PFSK-1 (cell line): ENCODE data around the gene CERS4.

Experiments used
- POLR2AphosphoS5 ChIP-seq: IDR thresholded peaks from 2 replicates; pipeline ENCODE4 v1.6.1; 2012; ENCODE audit warnings: low read depth, mild to moderate bottlenecking, control low read depth, low read length, moderate library complexity
- SIN3A ChIP-seq: IDR thresholded peaks from 2 replicates; pipeline ENCODE4 v1.6.1; 2012; ENCODE audit warnings: mild to moderate bottlenecking, low read length, moderate library complexity, borderline replicate concordance; ENCODE audit not compliant: insufficient read depth
- TAF1 ChIP-seq: IDR thresholded peaks from 2 replicates; pipeline ENCODE4 v1.6.1; 2012; ENCODE audit warnings: low read length, control low read depth, borderline replicate concordance; ENCODE audit not compliant: insufficient read depth
- TF ChIP-seq, protein P1 (sequence below), 2 experiments: IDR thresholded peaks; 2 replicates each; pipeline versions ENCODE4 v1.6.1 to v1.8.0; 2011 to 2012; ENCODE audit warnings: low read depth in 2 of 2, low read length in 2 of 2, control low read depth in 1 of 2, inconsistent platforms in 1 of 2, mild to moderate bottlenecking in 1 of 2, moderate library complexity in 1 of 2; ENCODE audit not compliant: insufficient read depth in 1 of 2

DNA sequence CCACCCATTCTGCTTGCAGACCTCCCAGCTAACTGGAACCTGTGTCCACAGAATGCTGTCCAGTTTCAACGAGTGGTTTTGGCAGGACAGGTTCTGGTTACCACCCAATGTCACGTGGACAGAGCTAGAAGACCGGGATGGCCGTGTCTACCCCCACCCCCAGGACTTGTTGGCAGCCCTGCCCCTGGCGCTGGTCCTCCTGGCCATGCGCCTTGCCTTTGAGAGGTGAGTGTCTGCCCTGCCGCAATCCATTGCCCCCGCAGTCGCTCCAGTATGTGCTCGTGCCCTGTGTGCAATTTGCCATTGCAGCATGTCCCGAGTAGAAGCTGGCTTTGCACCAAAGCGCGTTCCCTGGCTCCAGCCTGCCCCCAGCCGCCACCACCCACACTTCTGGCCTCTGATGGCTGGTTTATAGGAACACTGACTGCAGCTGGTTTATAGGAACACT is 41.9 kb downstream of the CERS4 start:
- TF ChIP-seq POLR2AphosphoS5 (no peak), TAF1 (no peak), SIN3A (no peak)
- TF ChIP-seq, protein P1, sequence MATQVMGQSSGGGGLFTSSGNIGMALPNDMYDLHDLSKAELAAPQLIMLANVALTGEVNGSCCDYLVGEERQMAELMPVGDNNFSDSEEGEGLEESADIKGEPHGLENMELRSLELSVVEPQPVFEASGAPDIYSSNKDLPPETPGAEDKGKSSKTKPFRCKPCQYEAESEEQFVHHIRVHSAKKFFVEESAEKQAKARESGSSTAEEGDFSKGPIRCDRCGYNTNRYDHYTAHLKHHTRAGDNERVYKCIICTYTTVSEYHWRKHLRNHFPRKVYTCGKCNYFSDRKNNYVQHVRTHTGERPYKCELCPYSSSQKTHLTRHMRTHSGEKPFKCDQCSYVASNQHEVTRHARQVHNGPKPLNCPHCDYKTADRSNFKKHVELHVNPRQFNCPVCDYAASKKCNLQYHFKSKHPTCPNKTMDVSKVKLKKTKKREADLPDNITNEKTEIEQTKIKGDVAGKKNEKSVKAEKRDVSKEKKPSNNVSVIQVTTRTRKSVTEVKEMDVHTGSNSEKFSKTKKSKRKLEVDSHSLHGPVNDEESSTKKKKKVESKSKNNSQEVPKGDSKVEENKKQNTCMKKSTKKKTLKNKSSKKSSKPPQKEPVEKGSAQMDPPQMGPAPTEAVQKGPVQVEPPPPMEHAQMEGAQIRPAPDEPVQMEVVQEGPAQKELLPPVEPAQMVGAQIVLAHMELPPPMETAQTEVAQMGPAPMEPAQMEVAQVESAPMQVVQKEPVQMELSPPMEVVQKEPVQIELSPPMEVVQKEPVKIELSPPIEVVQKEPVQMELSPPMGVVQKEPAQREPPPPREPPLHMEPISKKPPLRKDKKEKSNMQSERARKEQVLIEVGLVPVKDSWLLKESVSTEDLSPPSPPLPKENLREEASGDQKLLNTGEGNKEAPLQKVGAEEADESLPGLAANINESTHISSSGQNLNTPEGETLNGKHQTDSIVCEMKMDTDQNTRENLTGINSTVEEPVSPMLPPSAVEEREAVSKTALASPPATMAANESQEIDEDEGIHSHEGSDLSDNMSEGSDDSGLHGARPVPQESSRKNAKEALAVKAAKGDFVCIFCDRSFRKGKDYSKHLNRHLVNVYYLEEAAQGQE (IDR thresholded peaks at IDR 0.05; ENCODE audit: insufficient read depth in 1 of 2, low read depth in 2 of 2, low read length in 2 of 2), result no peak
